NCI-H82 treated with DMSO at 0.1 percent for 48 hours (cell line): ENCODE data around the gene PHF2.
"Not testable (repeated sequence)": the region's sequence is repeated elsewhere in the genome, so short reads cannot be mapped to it uniquely, and the experiment has no call there.

ENCODE experiments used
- DNase-seq: peaks from one replicate; lab custom pipeline; 2025; ENCODE audit not compliant: unreplicated experiment; lab: John Stamatoyannopoulos, UW

The PHF2 gene

GRCh38 chr9:93663877-93664548 lies 87.6 kb downstream of the PHF2 start:
- DNase-seq = no peak

- no peak for DNase-seq
Measured at GRCh38 chr9:93664549-93665120, 88.3 kb downstream of the PHF2 start.

DNA sequence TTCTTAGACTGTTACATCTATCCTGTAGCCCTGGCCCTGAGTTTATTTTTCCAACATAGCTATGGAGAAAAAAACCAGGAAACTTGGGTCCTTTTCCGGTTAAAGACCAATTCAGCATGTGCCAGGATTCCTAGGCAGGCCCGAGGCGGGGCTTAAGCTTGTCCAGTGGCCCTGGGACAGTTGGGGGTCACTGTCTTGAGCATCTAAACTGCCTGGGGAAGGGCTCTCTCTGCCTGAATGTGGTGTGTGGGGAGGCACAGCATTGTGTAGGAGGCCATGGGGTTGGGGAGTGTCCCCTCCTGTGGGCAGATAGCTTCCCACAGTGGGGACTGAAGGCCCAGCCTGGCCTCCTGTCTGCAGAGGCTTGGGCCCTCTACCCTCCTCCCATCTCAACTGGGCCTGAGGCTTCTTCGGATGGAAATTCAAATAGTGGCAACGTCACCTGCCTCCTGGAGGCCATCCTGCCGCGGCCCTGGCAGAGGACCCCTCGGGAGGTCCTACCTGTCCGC lies 88.8 kb downstream of the PHF2 start:
- DNase-seq = no peak

GRCh38 chr9:93665637-93666438 lies 89.5 kb downstream of the PHF2 start:
- DNase-seq = no peak

DNA sequence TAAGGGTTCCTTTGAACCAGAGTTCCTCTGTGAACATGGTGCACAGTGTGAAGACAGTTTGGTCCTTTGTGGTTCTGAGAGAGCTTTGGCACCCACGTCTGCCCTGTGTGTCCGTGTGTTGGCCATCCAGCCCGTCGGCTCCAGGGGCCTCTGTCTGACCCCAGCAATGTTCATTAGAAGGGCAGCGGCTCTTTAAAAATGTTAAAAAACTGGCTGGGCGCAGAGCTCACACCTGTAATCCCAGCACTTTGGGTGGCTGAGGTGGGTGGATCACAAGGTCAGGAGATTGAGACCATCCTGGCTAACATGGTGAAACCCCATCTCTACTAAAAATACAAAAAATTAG lies 90.0 kb downstream of the PHF2 start:
- not testable (repeated sequence) for DNase-seq

GRCh38 chr9:93667006-93667405 lies 90.6 kb downstream of the PHF2 start:
- DNase-seq = no peak

DNA sequence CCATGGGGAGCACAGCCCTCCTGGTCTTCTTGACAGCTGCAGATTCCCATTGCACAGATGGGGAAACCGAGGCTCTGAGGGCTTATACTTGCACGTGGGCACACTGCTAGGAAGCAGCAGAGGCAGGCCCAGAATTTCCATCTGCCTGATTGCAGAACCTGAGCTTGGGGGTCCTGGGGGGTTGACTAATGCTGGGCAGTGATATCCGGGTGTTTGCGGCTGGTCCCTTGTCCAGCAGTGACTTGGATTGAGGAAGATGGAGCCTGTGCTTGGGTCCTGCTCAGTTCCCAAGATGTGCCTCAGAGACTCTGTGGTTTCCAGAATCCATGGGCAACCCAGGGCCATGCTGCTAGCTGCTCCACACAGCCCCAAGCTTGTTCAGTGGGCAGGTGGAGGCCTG lies 91.2 kb downstream of the PHF2 start:
- no peak for DNase-seq

- DNase-seq = no peak
Measured at GRCh38 chr9:93668261-93668871, 92.0 kb downstream of the PHF2 start.

- DNase-seq = no peak
Measured at GRCh38 chr9:93669116-93669957, 93.0 kb downstream of the PHF2 start.

GRCh38 chr9:93669958-93670207 lies 93.5 kb downstream of the PHF2 start:
- DNase-seq = no peak

DNA sequence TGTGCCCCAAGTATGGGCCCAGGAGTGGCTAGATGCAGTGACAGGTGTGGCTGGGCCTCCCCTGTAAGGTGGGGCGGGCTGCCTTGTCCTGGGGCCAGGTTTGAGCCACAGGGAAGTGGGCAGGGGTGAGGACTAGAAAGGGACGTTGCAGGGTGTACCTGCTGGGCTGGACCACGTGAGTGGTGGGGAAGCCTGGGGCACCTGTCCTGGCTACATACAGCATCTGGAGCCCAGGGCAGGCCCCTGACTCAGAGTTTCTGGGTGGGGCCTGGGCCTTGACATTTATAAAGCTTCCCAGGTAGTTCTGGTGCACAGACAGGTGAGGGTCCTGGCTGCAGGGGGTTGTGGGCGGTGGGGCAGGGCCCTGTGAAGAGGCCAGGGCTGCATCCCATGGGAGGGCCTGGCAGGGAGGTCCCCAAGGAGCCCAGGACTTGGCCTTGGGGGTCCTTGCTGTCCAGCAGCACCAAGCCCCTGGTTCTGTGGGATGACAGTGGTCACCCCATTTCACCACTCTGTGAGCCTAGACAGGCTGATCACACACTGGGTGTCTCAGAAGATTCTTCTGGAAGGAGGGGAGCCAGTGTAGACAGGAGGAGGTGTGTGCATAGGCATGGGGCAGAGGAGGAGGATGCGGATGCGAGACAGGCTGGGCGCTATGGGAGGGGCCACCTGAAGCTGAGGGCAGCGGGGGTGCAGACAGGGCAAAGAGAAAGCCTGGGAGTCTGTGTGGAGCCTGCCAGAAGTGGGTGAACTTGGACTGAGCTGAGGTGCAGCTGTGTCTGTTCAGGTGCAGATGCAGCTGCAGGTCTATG lies 94.0 kb downstream of the PHF2 start:
- DNase-seq = no peak

DNA sequence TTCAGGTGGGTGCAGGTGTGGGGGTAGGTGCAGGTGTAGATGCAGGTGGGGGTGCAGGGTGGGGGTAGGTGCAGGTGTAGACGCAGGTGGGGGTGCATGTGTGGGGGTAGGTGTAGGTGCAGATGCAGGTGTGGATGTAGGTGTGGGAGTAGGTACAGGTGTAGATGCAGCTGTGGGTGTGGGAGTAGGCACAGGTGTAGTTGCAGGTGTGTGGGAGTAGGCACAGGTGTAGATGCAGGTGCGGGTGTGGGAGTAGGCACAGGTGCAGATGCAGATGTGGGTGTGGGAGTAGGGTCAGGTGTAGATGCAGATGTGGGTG lies 94.6 kb downstream of the PHF2 start:
- DNase-seq = no peak

DNA sequence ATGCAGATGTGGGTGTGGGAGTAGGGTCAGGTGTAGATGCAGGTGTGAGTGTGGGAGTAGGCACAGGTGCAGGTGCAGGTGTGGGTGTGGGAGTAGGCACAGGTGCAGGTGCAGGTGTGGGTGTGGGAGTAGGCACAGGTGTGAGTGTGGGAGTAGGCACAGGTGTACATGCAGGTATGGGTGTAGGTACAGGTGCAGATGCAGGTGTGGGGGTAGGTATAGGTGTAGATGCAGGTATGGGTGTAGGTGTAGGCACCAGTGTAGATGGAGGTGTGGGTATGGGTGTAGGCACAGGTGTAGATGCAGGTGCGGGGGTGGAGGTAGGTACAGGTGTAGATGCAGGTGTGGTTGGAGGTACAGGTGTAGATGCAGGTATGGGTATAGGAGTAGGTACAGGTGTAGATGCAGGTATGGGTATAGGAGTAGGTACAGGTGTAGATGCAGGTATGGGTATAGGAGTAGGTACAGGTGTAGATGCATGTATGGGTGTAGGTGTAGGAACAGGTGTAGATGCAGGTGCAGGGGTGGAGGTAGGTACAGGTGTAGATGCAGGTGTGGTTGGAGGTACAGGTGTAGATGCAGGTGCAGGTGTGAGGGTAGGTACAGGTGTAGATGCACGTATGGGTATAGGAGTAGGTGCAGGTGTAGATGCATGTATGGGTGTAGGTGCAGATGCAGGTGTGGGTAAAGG lies 96.1 kb downstream of the PHF2 start:
- not testable (repeated sequence) for DNase-seq

- no peak for DNase-seq
Measured at GRCh38 chr9:93673021-93673838, 96.8 kb downstream of the PHF2 start.

GRCh38 chr9:93673839-93674334 lies 97.5 kb downstream of the PHF2 start:
- DNase-seq = no peak

DNA sequence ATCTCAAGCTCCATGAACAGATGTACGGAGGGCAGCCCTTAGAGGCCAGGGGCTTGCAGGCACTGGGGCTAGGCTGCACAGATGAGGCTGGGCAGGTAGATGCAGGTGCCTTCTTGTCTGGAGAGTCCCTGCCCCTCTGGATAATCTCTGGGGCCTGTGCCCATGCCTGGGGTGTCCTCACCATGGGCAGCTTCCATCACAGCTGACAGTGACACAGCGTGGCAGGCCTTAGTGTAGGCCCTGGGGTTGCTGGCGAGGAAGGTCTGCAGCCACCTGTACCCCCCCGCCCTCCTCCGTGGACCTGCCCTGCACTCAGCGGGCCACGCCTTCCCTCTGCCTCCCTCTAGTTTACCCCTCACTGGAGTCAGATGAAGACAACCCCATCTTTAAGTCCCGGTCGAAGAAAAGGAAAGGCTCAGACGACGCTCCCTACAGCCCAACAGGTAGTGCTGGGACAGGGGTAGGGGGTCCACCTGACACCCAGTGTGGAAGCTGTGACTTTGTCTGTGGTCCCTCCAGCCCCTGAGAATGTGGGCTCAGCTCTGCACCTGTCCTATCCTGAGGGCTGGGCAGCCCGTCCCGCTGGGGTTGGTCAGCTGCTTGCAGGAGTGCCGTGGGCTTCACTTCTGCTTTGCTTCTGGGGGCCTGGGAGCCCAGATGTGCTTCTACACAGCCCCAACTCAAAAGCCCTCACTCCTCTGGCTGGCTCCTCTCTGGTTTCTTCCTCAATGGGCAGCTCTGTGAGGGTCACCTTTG lies 98.4 kb downstream of the PHF2 start:
- no peak for DNase-seq

GRCh38 chr9:93675336-93676150 lies 99.2 kb downstream of the PHF2 start:
- no peak for DNase-seq
